Measurements from ENCODE around the gene TCL1B. TPM values are rescaled to one million over a fixed set of nuclear protein-coding genes. Genes with fewer than 3 reads are reported as not detected.

Gene TCL1B, protein sequence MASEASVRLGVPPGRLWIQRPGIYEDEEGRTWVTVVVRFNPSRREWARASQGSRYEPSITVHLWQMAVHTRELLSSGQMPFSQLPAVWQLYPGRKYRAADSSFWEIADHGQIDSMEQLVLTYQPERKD
- not detected for total RNA-seq
- long read RNA-seq: 0 reads

DNA sequence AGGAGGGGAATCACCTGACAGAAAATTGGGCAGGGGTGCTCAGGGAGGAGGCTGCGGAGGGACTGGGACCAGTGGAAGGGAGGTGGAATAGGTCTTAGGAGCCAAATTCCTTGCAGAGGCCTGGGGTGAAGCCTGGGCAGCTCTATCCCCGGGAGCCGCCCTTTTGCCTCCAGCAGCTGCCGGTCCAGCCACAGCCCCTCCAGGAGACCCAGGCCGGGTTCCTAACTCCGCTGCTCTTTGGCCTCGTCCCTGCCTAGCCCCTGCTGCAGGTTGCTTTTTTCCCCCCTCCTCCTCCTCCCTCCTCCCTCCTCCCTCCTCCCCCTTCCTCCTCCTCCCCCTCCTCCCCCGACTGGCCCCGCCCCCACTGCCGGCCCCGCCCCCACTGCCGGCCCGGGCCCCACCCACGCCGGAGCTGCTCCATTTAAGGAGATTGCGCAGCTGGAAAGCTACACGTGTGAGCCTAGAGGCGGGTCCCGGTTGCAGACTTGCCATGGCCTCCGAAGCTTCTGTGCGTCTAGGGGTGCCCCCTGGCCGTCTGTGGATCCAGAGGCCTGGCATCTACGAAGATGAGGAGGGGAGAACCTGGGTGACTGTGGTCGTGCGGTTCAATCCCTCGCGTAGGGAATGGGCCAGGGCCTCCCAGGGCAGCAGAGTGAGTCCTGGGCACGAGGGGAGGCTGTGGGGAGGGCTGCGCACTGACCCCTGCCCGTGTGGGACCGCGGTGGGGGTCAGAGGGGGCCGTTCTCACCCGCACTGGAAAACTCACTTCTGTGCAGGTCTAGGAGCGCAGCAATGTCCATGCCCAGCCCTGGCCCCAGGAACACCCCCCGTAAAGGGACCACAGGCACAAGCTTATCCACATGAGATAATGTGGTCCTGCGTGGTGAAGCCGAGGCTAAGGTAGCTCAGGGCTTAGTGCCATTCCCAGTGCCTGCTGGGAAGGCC, at the start of gene TCL1B:
TSS of gene TCL1B (plus strand) at position 449 of the 945 bp plus-strand sequence. CDS start at position 491, 42 bp downstream.
- ATAC-seq (no peak), DNase-seq (no peak)
- intact Hi-C loops (cut with DNase I): no loop called here

DNA sequence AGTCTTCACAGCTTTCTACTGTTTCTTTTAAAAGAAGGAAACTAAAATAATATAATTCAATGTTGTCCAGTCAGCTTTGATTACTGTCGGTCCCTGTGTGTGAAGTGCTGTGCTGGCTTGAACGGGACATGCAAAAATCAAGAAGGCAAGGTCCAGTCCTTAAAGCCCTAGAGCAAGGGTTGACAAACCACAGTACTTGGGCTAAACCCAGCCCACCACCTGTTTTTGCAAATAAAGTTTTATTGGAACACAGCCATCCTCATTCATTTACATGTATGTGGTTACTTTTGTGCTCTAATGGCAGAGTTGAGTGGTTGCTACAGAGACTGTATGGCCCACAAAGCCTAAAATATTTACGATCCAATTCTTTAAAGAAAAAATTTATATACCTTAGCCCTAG, 41.2 kb upstream of the TCL1B start:
- intact Hi-C loops (cut with DNase I): no loop called here
- DNase-seq (no peak), ATAC-seq (no peak)

DNA sequence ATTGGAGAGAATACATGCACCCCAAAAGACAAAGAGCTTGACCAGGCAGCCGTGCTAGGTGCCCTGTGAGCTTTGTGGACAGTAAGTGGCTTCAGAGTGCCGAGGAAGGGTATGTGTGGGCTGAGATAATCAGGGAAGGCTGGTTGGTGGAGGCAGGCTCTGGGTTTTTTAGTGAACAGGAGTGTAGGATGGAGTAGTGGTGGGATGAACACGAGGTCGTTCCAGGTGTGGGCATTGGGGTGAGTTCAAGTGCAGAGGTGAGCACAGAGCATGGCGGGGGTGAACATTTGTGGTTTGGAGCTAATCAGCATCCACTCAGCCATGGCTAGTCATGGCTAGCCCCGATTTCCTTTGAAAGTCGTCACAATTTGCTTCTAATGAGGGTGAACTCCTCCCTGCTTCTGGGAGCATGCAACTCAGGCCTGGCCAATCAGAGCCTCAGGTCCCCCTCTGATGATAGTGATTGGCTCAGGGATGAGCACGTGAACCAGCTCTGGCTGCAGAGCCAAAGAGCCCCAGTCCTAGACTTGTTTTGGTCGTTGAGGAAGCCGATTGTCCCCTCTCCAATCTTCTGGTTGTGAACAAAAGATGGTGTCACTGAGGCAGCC, 40.7 kb upstream of the TCL1B start:
- ATAC-seq: no peak
- no peak for DNase-seq
- intact Hi-C loops (cut with DNase I): no loop called here

DNA sequence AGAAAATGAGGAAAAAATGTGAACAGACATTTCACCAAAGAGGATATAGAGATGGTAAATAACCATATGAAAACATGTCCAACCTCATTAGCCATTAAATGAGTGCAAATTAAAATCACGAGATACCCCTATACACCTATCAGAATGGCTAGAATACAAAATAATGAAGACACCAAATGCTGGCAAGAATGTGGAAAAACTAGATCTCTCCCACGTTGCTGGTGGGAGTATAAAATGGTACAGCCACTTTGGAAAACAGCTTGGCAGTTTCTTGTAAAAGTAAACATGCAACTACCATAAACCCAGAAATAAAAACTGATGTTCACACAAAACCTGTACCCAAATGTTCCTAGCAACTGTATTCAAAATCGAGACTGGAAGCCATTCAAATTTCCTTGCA, 38.3 kb upstream of the TCL1B start:
- DNase-seq (no peak), ATAC-seq (no peak)
- intact Hi-C loops (cut with DNase I): no loop called here

DNA sequence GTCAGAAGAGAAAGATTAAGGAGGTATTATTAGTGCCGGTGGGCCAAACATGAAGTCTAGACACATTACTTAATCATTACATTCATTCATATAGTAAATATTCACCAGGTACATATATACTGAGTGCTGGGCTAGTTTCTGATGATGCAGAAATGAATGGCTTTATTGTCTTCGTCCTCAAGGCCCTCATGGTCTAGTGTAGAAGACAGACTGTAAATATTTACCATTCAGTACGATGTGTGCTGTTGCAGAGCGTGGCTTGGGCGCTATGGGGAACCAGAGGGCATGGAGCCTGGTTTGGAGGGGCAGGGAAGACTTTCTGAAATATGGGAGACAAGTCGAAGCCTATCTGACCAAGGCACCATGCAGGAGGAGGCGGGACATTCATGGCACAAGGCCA, 37.0 kb upstream of the TCL1B start:
- ATAC-seq (no peak), DNase-seq (no peak)
- intact Hi-C loops (cut with DNase I): no loop called here

DNA sequence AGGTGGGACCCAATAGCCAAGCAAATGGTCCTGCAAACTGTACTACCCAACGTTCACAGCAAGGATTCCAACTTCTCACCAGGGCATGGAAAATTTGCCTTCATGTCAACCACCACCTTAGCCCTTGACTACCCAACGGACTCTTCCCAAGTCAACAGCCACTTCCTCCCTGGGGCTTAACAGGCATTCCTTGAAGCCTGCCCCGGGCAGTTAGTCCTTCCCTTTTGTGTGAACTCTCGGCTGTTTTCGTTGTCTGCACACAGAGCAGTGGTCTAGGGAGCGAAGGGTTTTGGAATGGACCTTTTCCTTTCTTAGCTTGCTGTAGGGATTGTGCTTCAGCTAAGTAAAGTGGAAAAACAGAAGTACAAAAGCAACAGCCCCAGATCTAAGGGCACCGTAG, 35.2 kb upstream of the TCL1B start:
- intact Hi-C loops (cut with DNase I): no loop called here
- DNase-seq (no peak), ATAC-seq (no peak)

DNA sequence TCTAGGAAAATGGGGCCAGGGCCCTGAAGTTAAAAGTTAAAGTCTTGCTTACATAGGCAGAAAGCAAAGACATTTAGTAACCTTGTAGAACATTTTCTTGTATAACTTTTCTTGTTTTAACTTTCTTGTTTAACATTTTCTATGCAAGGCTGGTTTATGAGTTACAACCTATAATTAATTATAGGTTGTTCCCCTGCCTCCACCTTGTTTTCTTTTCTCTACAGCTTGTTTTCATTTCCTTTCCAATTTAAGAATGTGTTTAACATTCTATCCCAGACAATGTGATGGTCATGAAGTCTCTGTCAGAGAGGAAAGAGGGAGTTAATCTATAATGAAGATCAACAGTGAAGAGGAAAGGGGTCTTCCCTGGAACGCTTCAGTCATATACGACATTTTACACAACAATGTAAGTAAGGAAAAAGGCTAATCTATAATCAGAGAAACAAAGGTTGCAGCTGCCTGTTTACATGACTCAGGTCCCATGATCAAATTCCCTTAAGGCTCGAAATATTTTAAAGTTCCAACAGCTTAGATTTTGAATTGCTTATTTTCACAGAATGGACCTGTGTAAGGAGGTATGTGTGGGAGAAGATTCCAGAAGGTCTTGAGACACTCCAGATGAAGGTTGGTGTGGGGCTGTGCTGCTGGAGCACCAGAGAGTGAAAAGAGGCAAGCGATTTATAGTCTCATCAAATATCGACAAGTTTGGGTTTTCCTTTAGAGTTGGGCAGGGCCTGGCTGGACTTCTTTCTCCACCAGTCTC, 34.2 kb upstream of the TCL1B start:
- no peak for DNase-seq
- intact Hi-C loops (cut with DNase I): no loop called here
- ATAC-seq: no peak

DNA sequence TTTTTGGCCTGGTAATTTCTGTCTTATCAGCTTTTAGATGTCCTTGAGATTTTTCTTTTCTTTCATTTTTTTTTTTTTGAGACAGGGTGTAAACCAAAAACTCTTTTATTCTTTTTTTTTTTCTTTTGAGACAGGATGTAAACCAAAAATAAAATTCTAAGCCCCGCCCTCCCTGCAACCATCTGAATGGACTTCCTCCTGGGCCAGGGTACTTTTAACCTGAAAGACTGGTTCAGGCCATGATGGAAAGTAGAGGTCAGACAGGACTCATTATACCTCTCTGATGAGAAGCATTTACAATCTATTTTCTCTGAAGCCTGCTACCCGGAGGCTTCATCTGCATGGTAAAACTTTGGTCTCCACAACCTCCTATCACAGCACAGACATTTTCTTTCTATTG, 33.5 kb upstream of the TCL1B start:
- no peak for ATAC-seq
- no peak for DNase-seq
- intact Hi-C loops (cut with DNase I): no loop called here

DNA sequence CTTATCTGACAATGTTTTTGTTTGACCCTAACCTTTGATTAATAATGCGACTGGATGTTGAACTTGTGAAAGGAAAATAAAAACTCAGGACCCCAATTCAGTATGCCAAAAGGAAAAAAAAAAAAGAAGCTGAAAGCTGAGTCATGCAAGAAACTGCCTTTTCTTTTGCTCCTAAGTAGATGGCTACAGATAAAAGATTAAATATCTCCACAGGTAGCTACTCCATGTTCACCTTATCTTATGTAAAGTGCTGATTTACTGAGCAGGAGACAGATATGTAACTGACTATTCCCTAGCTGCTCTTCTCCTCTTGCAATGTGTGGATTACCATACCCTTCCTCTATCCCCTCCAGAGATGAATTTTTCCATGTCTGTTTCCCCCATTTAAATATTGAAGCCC, 30.8 kb upstream of the TCL1B start:
- no peak for ATAC-seq
- DNase-seq: no peak
- intact Hi-C loops (cut with DNase I): no loop called here

DNA sequence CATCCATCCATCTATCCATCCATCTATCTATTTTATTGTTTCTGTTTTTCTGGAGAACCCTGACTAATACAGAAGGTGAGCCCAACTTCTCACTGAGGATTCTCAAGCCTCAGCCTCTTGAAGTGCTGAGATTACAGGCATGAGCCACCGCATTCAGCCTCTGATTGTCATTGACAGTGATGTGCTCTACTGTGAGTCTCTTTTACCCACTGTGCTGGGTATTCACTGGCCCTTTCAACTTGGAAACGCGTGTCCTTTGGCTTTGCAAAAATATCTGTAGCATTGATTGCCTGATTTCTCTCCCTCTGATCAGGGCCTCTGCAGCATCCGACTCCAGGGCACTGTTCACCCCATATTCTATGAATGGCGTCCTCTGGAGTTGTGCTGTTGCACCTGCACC, 29.6 kb upstream of the TCL1B start:
- intact Hi-C loops (cut with DNase I): no loop called here
- DNase-seq (no peak), ATAC-seq (no peak)

DNA sequence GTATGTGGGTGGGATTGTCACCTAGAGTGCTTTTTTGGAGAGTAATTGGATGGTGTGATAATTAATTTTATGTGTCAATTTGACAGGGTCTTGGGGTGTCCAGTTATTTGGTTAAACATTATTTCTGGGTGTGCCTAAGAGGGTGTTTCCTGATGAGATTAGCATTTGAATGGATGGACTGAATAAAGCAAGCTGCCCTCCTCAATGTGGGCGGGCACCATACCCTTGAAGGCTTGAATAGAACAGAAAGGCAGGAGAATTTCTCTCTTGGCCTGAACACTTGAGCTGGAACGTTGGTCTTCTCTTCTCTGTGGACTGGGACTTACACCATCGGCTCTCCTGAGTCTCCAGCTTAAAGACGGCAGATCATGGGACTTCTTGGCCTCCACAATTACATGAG, 28.8 kb upstream of the TCL1B start:
- intact Hi-C loops (cut with DNase I): no loop called here
- ATAC-seq: no peak
- DNase-seq: no peak

DNA sequence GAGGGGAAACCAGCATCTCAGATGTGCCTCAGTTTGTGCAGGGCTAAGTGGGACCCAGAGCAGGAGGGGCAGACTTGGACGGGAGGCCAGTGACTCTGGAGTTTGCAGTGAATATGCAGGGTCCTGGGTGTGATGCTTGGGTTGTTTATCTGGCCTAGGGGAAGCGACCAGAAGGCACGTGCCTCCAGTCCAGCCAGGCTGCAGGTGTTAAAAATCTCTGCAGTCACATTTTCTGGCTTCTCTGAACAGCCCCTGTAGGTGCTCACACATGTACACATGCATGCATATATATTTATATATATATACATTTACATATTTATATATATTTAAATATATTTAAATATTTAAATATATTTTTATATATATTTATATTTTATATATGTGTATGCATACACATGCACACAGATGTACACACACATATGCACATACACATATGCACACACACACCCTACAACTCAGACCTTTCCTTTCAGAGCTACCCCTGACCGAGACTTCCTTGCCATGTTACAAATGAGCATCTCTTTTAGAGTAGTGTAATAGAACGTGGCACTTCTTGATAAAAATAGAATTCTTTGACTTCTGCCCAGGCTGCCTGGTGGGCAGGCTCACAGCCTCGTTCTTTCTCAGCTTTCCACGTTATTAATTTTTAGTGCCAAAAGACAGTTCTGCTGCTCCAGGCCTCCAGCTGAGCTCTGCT, 26.8 kb upstream of the TCL1B start:
- no peak for DNase-seq
- no peak for ATAC-seq
- intact Hi-C loops (cut with DNase I): no loop called here

DNA sequence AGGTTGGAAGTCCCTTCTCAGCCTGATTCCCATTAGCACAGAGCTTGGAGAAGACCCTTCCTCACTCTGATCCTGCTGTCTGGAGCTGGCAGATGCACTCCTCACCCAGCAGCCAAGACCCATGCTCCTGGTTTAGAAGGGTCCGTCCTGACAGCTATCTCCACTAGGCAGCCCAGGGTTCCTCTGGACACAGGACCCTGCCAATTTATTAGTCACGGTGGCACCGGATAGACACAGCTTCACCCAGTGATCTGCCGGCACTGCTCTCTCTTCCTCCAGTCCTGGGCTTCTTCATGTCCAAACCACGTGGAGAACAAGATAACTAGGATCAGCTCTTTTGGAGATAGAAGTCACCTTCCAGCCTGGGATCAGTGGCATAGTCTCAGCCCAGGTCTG, 26.2 kb upstream of the TCL1B start:
- ATAC-seq (no peak), DNase-seq (no peak)
- intact Hi-C loops (cut with DNase I): no loop called here

DNA sequence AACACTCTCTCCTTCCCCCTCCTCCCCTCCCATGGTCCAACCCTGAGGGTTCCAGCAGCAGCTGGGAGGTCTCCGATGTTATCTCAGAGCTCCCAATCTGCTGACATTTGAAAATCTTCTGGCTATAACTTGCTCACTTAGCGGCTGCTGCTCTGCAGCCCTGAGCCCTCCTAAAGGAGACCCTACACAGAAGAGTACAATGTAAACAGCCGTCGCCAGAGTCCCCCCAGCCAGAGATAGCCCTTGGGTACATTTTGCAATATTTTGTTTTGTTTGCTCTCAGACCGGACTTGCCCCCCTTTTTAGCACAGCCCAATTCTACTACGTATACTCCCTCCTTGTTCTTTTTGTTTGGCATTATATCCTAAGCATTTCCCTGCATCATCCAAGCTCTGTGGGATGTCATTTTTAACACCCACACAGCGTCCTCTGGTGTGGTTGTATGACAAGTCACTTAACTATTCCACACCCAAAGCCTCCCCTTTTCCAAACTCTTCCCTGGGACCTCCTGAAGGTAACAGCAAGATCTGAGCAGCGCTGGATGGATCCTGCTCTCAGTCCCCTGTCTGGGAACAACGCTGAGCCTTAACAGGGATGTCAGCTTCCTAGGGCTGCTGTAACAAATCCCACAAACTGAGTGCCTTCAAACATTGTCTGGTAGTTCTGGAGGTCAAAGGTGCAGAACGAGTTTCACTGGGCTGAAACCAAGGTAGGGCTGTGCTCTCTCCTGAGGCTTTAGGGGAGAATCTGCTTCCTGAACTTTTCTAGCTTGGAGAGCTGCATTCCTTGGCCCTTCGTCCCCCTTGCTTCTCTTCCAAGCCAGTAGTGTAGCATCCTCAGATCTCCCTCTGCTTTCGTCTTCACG, 25.3 kb upstream of the TCL1B start:
- peak in 1 of 2 donors; percentile 22 for ATAC-seq
- intact Hi-C loops (cut with DNase I): no loop called here
- DNase-seq: no peak

DNA sequence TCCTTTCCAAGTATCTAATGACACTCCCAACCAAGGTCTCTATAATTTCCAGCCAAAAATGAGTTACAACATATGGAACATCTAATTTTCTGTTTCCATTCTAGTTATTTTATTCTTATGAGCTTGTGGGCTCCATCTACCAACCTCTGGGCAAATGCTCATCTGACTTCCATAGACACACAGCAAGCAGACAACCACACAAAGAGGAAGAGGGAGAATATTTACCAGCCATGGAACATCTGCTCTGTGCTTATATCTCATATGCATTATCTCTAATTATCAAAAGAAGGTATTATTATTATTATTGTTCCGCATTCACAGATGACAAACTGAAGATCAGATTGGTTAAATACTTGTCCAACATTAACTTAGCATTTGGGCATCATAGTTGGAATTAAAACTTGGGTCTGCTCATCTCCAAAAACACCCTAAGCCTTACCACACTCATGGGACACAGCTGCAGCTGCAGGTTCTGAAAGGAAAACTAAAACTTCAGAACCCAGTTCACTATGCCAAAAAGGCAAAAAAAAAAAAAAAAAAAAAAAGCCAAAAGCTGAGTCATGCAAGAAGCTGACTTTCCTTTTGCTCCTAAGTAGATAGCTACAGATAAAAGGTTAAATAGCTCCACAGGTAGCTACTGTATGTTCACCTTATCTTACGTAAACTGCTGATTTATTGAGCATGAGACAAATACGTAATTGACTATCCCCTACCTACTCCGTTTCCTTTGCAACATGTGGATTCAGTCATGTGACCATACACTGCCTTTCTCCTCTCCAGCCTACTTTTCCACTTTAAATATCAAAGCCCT, 23.6 kb upstream of the TCL1B start:
- intact Hi-C loops (cut with DNase I): no loop called here
- DNase-seq: no peak
- no peak for ATAC-seq

DNA sequence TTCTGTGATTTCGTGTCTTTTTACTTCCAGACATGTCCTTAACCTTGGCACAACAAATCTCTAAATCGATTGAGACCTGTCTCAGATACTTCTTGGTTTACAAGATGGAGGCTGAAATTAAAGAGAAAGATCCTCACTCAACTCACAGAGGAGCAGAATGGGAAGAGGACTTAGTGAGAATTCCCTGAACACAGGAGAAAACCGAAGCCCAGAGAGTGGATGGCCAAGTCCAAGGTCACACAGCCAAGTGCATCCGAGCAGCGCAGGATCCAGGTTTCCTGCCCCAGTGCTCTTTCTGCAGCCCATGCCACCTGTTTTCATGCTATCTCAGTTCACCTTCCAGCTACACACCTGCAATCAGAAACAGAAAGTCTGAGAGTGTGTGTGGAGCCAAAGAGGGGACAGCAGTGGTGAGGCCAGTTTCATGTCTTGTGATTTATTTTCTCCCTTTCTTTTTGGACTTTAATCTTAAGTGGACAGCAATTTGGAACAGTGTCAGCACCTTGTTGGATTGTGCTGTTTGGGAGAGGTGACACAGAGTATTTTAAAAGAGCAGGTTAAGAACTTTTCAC, 22.9 kb upstream of the TCL1B start:
- DNase-seq (no peak), ATAC-seq (no peak)
- intact Hi-C loops (cut with DNase I): no loop called here

DNA sequence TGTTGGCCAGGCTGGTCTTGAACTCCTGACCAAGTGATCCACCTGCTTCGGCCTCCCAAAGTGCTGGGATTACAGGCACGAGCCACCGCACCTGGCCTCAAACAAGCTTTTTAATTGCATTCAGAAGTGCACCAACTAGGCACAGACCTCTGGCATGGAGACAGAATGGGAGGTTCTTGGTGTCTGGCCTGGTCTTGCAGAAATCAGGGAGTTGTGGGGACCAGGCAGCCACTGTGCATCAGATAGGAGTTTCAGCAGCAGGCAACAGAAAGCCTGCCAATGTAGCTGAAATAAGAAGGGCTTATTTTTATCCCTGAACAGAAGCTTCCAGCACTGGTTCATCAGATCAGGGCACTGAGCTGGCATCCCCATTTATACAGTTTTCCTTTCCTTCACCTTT, 22.2 kb upstream of the TCL1B start:
- ATAC-seq: peak in 1 of 2 donors; percentile 61
- intact Hi-C loops (cut with DNase I): no loop called here
- no peak for DNase-seq

Measured in left cardiac atrium (tissue), 4 donors.